Epithelial cell of proximal tubule (primary cell): Measurements from ENCODE around the gene OSCAR. TPM values are rescaled to one million over a fixed set of nuclear protein-coding genes. Genes with fewer than 3 reads are reported as not detected.

Experiments
- DNase-seq: peaks from one replicate; pipeline ENCODE4 v3.0.0-alpha.2; 2011; ENCODE audit warnings: low read depth
- H3K4me3 ChIP-seq: 2 replicates; pipeline ENCODE4 v1.5.1; 2011; ENCODE audit warnings: low read depth, mild to moderate bottlenecking, low read length
- total RNA-seq: library from RNA; depleted of rRNA; stranded (reverse); fragments of >200 nt; gene quantifications from 2 replicates; pipeline ENCODE4 v1.2.3, GENCODE V29; 2015
- TF ChIP-seq, protein P1 (sequence below): conservative IDR thresholded peaks from 2 replicates; pipeline ENCODE4 v1.5.1; 2012; ENCODE audit warnings: low read depth, mild to moderate bottlenecking, low read length

OSCAR gene
- total RNA-seq, 1 donor from 2014 or later: not detected

DNA sequence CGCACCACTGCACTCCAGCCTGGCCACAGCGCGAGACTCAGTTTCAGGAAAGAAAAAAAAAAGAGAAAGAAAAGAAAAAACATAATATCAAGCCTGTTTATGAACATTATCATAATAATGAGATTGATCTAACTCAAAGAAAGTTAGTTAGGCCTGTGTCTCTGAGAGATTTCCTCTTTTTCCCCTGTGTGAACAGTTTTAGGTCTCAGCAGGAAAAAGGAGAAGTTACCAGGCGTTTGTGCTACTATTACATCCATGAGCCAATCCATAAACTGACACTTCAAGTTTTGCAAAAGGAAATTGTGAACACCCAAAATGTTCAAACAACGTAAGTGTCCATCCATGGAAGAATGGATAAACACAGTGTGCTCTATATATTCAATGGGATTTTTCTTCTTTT is 23.3 kb downstream of the OSCAR start:
- TF ChIP-seq, protein P1, sequence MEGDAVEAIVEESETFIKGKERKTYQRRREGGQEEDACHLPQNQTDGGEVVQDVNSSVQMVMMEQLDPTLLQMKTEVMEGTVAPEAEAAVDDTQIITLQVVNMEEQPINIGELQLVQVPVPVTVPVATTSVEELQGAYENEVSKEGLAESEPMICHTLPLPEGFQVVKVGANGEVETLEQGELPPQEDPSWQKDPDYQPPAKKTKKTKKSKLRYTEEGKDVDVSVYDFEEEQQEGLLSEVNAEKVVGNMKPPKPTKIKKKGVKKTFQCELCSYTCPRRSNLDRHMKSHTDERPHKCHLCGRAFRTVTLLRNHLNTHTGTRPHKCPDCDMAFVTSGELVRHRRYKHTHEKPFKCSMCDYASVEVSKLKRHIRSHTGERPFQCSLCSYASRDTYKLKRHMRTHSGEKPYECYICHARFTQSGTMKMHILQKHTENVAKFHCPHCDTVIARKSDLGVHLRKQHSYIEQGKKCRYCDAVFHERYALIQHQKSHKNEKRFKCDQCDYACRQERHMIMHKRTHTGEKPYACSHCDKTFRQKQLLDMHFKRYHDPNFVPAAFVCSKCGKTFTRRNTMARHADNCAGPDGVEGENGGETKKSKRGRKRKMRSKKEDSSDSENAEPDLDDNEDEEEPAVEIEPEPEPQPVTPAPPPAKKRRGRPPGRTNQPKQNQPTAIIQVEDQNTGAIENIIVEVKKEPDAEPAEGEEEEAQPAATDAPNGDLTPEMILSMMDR: no peak
- no peak overlapping the region for H3K4me3 ChIP-seq
- no peak for DNase-seq

DNA sequence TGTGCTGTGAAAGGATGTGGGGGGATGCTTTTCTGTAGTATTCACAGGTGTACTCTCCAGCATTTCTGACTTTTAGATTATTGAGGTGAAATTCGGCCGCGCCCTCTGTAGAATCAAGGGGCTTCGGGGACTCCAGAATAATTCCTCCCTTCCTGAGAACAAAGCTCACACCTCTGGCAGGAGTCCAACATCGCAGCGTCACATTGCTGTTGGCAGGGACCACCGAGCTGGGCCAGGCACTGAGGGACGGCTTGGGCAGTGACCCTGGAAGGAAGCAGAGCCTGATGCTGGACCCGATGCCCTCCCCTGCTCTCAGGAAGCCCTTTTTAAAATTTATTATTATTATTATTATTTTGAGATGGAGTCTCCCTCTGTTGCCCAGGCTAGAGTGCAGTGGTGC is 25.8 kb downstream of the OSCAR start:
- H3K4me3 ChIP-seq: no peak overlapping the region
- TF ChIP-seq, protein P1: no peak
- DNase-seq: no peak

DNA sequence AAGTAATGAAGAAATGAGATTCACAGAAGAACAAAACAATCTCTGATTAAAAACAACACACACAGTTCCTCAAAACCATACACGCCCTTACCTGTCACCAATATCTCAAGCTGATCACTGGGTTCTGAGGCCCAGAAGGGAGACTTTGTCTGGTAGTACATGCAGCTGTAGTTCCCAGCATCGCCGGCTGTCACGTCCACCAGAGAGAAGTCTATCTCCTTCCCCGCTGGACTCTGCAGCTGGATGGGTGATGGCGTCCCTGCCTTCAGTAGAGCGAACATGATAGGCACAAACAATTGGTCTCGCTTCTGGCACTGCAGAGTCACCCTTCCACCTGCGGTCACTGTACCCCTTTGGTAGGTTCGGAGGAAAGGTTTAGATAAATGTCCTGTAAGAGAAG is 26.8 kb downstream of the OSCAR start:
- DNase-seq: no peak
- no peak overlapping the region for H3K4me3 ChIP-seq
- TF ChIP-seq, protein P1: no peak

DNA sequence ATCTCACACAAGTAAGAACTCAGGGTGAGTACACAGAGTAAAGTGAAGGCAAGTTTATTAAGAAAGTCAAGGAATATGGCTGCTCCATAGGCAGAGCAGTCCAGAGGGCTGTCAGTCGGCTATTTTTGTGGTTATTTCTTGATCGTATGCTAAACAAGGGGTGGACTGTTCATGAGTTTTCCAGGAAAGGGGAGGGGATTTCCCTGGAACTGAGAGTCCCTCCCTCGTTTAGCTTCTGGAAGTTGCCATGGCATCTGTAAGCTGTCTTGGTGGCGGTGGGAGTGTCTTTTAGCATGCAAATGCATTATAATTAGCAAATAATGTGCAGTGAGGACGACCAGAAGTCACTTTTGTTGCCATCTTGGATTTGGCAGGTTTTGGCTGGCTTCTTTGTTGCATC is 31.1 kb downstream of the OSCAR start:
- TF ChIP-seq, protein P1: no peak
- no peak for DNase-seq
- H3K4me3 ChIP-seq: no peak overlapping the region

DNA sequence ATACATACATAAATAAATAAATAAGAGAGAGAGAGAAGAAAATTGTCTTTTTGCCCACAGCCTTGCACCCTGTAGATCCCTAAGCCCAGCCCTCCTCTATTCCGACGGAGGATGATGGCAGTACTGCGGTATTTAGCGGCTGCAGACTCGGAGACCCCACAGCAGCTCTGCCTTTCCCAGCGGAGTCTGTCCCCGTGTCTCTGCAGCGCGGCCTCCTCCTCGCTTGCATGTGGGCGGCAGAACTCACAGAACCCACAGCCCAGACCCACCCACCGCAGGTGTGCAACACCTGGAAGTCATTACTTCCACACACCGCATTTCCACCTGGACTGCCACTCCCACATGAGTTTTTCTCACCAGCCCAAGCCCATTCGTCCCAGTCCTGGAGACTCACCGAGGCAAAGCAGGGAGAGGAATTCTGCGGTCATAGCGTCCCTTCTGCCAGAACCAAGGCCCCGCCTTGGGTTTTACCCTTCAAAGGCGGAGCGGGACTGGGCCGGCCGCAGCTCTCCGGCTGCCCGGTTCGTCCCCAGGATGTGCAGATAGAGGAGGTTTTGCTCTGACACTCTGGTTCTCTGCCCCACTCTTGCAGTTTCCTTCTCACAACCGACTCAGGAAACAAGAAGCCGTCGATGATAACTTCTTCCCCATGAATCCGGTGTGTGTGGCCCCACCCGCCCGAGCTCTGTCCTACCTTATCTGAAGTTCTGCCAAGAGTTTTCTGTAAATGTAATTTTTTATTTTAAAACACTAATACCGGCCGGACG is 37.1 kb downstream of the OSCAR start, which contains the start of gene VSTM1:
Gene VSTM1, minus strand, starts transcription at position 548 of the 767 bp plus-strand sequence. Its CDS starts 120 bp downstream, at position 428.
- TF ChIP-seq, protein P1: no peak
- DNase-seq: no peak
- no peak within 1 kb of the TSS for H3K4me3 ChIP-seq

DNA sequence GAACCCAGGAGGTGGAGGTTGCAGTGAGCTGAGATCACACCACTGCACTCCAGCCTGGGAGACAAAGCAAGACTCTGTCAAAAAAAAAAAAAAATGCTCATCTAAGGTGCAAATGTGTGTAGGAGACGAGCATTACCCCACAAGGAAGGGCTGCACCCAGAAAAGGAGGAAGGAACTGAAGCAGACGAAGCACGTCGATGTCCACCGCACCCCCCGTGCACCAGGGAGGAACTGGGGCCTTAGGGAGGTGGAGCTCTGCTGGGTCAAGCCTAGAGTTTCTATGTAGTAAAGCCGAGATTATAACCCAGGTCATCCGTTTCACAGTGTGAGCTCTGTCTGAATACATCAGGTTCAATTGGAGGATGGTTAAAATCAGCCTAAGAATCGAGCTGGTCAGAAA is 38.0 kb downstream of the OSCAR start:
- TF ChIP-seq, protein P1: no peak
- no peak overlapping the region for H3K4me3 ChIP-seq
- DNase-seq: no peak

DNA sequence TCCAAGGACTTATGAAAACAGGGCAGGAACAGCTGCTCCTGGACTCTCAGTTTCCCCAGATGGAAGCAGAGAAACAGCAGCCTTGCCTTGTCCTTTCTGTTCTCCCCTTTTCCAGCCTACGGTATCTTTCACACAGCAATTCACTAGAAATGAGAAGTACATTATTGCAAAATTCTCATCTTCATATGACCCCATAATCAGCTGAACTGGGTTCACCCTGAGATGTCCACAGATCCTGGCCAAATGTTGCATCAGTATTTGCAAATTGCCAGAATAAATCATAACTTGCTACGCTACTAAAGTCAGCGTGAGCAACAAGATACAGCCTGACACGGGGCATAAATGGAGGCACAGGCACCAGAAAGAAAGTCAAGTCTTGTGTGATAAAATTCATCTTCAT is 53.0 kb downstream of the OSCAR start:
- no peak overlapping the region for H3K4me3 ChIP-seq
- TF ChIP-seq, protein P1: no peak
- no peak for DNase-seq
